WTC11 (cell line): Measurements from ENCODE around the gene TAX1BP3.

Experiments used
- CBFB ChIP-seq: sonication (generic); formaldehyde crosslinking; IDR thresholded peaks from 2 replicates; pipeline ENCODE4 v1.8.1; 2022; ENCODE audit warnings: mild to moderate bottlenecking, low read depth, missing genetic modification reagents
- CREB1 ChIP-seq: sonication (generic); formaldehyde crosslinking; IDR thresholded peaks from 2 replicates; pipeline ENCODE4 v1.8.0; 2023; ENCODE audit warnings: mild to moderate bottlenecking, missing genetic modification reagents
- CTCF ChIP-seq: fragments of 200-600 bp; IDR thresholded peaks from 2 replicates; pipeline ENCODE4 v1.8.0; 2022; ENCODE audit warnings: antibody characterized with exemption
- JUN ChIP-seq: sonication (generic); formaldehyde crosslinking; IDR thresholded peaks from 2 replicates; pipeline ENCODE4 v1.8.0; 2023; ENCODE audit warnings: mild to moderate bottlenecking, missing genetic modification reagents
- RELA ChIP-seq: sonication (generic); formaldehyde crosslinking; IDR thresholded peaks from 2 replicates; pipeline ENCODE4 v1.8.1; 2022; ENCODE audit warnings: missing genetic modification reagents, mild to moderate bottlenecking, borderline replicate concordance
- ZNF396 ChIP-seq: fragments of 250-450 bp; sonication (Bioruptor Pico); IDR thresholded peaks from 2 replicates; pipeline ENCODE4 v1.8.0; 2021; ENCODE audit warnings: mild to moderate bottlenecking, moderate library complexity, borderline replicate concordance
- ZNF512 ChIP-seq: sonication (generic); formaldehyde crosslinking; IDR thresholded peaks from 2 replicates; pipeline ENCODE4 v1.8.1; 2022; ENCODE audit warnings: missing genetic modification reagents, borderline replicate concordance
- TF ChIP-seq, protein P1 (sequence below): sonication (generic); formaldehyde crosslinking; IDR thresholded peaks from 2 replicates; pipeline ENCODE4 v1.8.0; 2022; ENCODE audit warnings: mild to moderate bottlenecking, missing genetic modification reagents
- TF ChIP-seq, protein P2 (sequence below): fragments of 250-450 bp; sonication (Bioruptor Pico); conservative IDR thresholded peaks from 2 replicates; pipeline ENCODE4 v1.9.0; 2021; ENCODE audit warnings: mild to moderate bottlenecking
- TF ChIP-seq, protein P3 (sequence below): fragments of 250-450 bp; sonication (Bioruptor Pico); IDR thresholded peaks from 2 replicates; pipeline ENCODE4 v1.8.0; 2021; ENCODE audit warnings: mild to moderate bottlenecking
- TF ChIP-seq, protein P4 (sequence below): sonication (generic); formaldehyde crosslinking; IDR thresholded peaks from 2 replicates; pipeline ENCODE4 v1.8.0; 2022; ENCODE audit warnings: mild to moderate bottlenecking, missing genetic modification reagents

DNA sequence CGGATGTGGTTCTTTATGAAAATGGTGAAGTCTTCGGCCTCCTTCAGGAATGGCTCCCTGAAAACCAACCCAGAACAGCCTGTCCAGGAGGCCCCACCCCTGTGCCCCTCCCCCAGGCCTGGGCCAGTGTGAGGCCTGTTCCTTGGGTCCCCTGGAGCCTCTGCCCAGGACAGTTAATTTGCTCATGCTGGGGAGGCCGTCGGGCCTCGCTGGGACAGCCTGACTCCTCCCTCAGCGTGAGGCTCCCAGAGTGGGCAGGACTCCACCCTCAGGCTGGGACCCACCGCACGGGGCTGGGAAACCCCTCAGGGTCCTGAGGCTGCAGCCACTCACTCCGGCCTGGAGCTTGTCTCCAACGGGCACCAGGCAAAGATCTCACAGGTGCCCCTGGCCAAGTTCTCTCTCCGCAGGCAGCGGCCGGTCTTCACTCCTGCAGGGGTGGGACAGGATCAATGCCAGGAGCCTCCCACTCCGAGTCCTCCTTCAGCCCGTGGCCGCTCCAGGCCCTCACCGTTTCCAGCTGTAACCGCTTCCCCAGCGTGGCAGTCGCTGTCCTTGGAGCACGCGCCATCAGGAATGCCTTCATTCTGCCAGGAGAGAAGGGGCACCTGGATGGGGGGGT, 21.8 kb upstream of the TAX1BP3 start:
- TF ChIP-seq CBFB (CRISPR knock-in tag), result no peak
- TF ChIP-seq, protein P1, sequence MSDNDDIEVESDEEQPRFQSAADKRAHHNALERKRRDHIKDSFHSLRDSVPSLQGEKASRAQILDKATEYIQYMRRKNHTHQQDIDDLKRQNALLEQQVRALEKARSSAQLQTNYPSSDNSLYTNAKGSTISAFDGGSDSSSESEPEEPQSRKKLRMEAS, result no peak
- TF ChIP-seq CREB1, result no peak
- TF ChIP-seq CTCF, result no peak
- TF ChIP-seq ZNF396, result no peak
- TF ChIP-seq, protein P2, sequence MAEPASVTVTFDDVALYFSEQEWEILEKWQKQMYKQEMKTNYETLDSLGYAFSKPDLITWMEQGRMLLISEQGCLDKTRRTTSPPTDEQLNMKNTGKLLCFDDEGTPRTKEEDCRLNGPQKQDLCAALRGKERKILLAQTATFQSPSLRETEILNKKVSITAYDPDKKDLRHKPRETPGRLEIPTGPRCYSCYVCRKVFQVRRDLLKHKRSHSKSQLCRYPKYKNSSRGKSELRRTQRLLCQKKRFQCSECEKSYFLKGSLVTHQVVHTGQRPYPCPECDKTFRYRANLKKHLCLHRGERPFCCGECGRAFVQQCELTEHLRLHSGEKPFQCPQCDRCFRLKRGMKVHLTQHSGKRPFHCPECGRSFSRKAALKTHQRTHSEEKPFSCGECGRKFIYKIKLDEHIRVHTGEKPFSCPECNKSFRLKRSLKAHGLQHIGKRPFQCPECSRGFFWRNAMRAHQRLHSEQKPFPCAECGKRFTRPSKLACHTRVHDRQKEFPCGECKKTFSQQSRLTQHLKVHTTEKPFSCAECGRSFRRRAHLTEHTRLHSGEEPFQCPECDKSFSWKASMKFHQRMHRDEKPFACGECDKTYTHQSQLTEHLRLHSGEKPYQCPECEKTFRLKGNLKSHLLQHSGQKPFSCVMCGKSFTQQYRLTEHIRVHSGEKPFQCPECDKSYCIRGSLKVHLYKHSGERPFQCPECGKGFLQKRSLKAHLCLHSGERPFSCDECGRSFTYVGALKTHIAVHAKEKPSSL (CRISPR knock-in tag), result no peak
- no peak for TF ChIP-seq JUN (CRISPR knock-in tag)
- TF ChIP-seq ZNF512 (CRISPR knock-in tag), result no peak
- TF ChIP-seq, protein P3, sequence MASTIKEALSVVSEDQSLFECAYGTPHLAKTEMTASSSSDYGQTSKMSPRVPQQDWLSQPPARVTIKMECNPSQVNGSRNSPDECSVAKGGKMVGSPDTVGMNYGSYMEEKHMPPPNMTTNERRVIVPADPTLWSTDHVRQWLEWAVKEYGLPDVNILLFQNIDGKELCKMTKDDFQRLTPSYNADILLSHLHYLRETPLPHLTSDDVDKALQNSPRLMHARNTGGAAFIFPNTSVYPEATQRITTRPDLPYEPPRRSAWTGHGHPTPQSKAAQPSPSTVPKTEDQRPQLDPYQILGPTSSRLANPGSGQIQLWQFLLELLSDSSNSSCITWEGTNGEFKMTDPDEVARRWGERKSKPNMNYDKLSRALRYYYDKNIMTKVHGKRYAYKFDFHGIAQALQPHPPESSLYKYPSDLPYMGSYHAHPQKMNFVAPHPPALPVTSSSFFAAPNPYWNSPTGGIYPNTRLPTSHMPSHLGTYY (CRISPR knock-in tag), result no peak
- TF ChIP-seq, protein P4, sequence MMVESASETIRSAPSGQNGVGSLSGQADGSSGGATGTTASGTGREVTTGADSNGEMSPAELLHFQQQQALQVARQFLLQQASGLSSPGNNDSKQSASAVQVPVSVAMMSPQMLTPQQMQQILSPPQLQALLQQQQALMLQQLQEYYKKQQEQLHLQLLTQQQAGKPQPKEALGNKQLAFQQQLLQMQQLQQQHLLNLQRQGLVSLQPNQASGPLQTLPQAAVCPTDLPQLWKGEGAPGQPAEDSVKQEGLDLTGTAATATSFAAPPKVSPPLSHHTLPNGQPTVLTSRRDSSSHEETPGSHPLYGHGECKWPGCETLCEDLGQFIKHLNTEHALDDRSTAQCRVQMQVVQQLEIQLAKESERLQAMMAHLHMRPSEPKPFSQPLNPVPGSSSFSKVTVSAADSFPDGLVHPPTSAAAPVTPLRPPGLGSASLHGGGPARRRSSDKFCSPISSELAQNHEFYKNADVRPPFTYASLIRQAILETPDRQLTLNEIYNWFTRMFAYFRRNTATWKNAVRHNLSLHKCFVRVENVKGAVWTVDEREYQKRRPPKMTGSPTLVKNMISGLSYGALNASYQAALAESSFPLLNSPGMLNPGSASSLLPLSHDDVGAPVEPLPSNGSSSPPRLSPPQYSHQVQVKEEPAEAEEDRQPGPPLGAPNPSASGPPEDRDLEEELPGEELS (CRISPR knock-in tag), result no peak
- TF ChIP-seq RELA (CRISPR knock-in tag), result no peak
